Activated CD8-positive, alpha-beta memory T cell treated with anti-CD3 and anti-CD28 coated beads for 1 hour (primary cell): ENCODE data around the gene KCNQ1.
"Not testable (repeated sequence)": the region's sequence is repeated elsewhere in the genome, so short reads cannot be mapped to it uniquely, and the experiment has no call there.

Source experiments
- DNase-seq, 2 donors: peaks; one replicate each; pipeline ENCODE4 v3.0.0-alpha.2; 2020; ENCODE audit warnings: low read depth in 1 of 2; ENCODE audit errors: extremely low read depth in 1 of 2

KCNQ1 gene

GRCh38 chr11:2471048-2471803, 26.4 kb downstream of the KCNQ1 start:
- DNase-seq = no peak

GRCh38 chr11:2471804-2472096, 26.9 kb downstream of the KCNQ1 start:
- DNase-seq = no peak

- DNase-seq = no peak
These were observed 27.8 kb downstream of the KCNQ1 start for GRCh38 chr11:2472428-2473186.

- no peak for DNase-seq
These were observed 28.7 kb downstream of the KCNQ1 start for GRCh38 chr11:2473361-2474058.

GRCh38 chr11:2474059-2474901, 29.5 kb downstream of the KCNQ1 start:
- DNase-seq = no peak

- DNase-seq = no peak
These were observed 30.5 kb downstream of the KCNQ1 start for GRCh38 chr11:2475136-2475918.

GRCh38 chr11:2477254-2477653, 32.4 kb downstream of the KCNQ1 start:
- DNase-seq = no peak

GRCh38 chr11:2477936-2478335, 33.1 kb downstream of the KCNQ1 start:
- DNase-seq = no peak

GRCh38 chr11:2480067-2480873, 35.5 kb downstream of the KCNQ1 start:
- not testable (repeated sequence) for DNase-seq

- no peak for DNase-seq
These were observed 36.0 kb downstream of the KCNQ1 start for GRCh38 chr11:2480874-2481220.

- no peak for DNase-seq
These were observed 36.4 kb downstream of the KCNQ1 start for GRCh38 chr11:2481253-2481652.

GRCh38 chr11:2482204-2482603, 37.4 kb downstream of the KCNQ1 start:
- DNase-seq = no peak

GRCh38 chr11:2482745-2483144, 37.9 kb downstream of the KCNQ1 start:
- DNase-seq = no peak

- no peak for DNase-seq
These were observed 38.6 kb downstream of the KCNQ1 start for GRCh38 chr11:2483426-2483825.

GRCh38 chr11:2484576-2485125, 39.8 kb downstream of the KCNQ1 start:
- no peak for DNase-seq

- no peak for DNase-seq
These were observed 43.2 kb downstream of the KCNQ1 start for GRCh38 chr11:2488004-2488403.

GRCh38 chr11:2489083-2489482, 44.3 kb downstream of the KCNQ1 start:
- no peak for DNase-seq

GRCh38 chr11:2497951-2498350, 53.1 kb downstream of the KCNQ1 start:
- DNase-seq = not testable (repeated sequence)

- DNase-seq = no peak
These were observed 53.9 kb downstream of the KCNQ1 start for GRCh38 chr11:2498750-2499149.
